Adrenal gland (tissue), 5 donors: Measurements from ENCODE around the gene CCDC170.

ENCODE experiments used
- CTCF ChIP-seq, 6 experiments: fragments of 450-650 bp in 4 of 6; fragments of 200-600 bp in 2 of 6; sonication (generic) in 1 of 6; IDR thresholded peaks; 1 replicate in 5 of 6; 2 replicates in 1 of 6; pipeline versions ENCODE4 v1.5.1 to v1.8.0; 2016 to 2021; ENCODE audit warnings: antibody characterized with exemption in 6 of 6, mild to moderate bottlenecking in 2 of 6, moderate library complexity in 1 of 6
- POLR2A ChIP-seq, 2 donors: fragments of 450-650 bp; IDR thresholded peaks; one replicate each; pipeline ENCODE4 v1.6.1; 2017; ENCODE audit warnings: antibody characterized with exemption in 2 of 2, mild to moderate bottlenecking in 2 of 2, moderate library complexity in 1 of 2
- donor health status: DM: no; HTN: no; CAD: no.

DNA sequence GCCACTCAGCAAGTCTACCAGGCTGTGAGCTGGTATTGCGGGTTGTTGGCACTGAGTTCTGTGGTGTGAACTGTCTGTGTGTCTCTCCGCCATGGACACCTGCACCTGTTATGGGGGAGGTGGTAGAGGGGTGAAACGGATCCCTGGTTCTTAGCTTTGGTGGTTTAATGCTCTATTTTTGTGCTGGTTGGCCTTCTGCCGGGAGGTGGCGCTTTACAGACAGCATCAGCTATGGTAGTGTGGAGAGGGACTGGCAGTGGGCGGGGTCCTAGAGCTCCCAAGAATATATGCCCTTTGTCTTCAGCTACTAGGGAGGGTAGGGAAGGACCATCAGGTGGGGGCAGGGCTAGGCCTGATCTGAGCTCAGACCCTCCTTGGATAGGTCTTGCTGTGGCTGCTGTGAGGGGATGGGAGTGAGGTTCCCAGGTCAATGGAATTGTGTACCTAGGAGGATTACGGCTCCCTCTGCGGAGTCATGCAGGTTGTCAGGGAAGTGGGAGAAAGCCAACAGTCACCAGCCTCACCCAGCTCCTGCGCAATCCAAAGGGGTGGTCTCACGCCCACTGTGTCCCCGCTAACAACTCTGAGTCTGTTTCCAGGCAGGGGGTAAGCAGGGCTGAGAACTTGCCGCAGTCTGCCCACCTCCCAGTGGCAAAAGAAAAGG, 154.3 kb downstream of the CCDC170 start:
- TF ChIP-seq CTCF (IDR thresholded peaks at IDR 0.05) (no peak), POLR2A (IDR thresholded peaks at IDR 0.05) (no peak)
